Brain pericyte (primary cell): ENCODE measurements around the gene LAP3.
"Not testable (repeated sequence)": the region's sequence is repeated elsewhere in the genome, so short reads cannot be mapped to it uniquely, and the experiment has no call there.

ENCODE experiments used
- DNase-seq: peaks from one replicate; pipeline ENCODE4 v3.0.0-alpha.2; 2012; ENCODE audit warnings: low read depth, low spot score

LAP3 gene

GRCh38 chr4:17561195-17561909, 15.6 kb upstream of the LAP3 start:
- DNase-seq = no peak

- DNase-seq = no peak
Observed at GRCh38 chr4:17562157-17562556, 14.8 kb upstream of the LAP3 start.

- no peak for DNase-seq
Observed at GRCh38 chr4:17565846-17566245, 11.2 kb upstream of the LAP3 start.

GRCh38 chr4:17567271-17567670, 9.7 kb upstream of the LAP3 start:
- no peak for DNase-seq

- DNase-seq = no peak
Observed at GRCh38 chr4:17574206-17574605, 2.8 kb upstream of the LAP3 start.

GRCh38 chr4:17575177-17575576, 1.8 kb upstream of the LAP3 start:
- not testable (repeated sequence) for DNase-seq

GRCh38 chr4:17577665-17578481, 875 bp downstream of the LAP3 start:
- DNase-seq = no peak

- DNase-seq = no peak
Observed at GRCh38 chr4:17578482-17578891, 1.5 kb downstream of the LAP3 start.

GRCh38 chr4:17580969-17581368, 4.0 kb downstream of the LAP3 start:
- no peak for DNase-seq

- no peak for DNase-seq
Observed at GRCh38 chr4:17583276-17583675, 6.3 kb downstream of the LAP3 start.

- DNase-seq = no peak
Observed at GRCh38 chr4:17583941-17584340, 6.9 kb downstream of the LAP3 start.

- no peak for DNase-seq
Observed at GRCh38 chr4:17584521-17585213, 7.7 kb downstream of the LAP3 start.

GRCh38 chr4:17587094-17587822, 10.3 kb downstream of the LAP3 start:
- DNase-seq = no peak

GRCh38 chr4:17589355-17589754, 12.4 kb downstream of the LAP3 start:
- no peak for DNase-seq

GRCh38 chr4:17595471-17596005, 18.5 kb downstream of the LAP3 start:
- no peak for DNase-seq

- no peak for DNase-seq
Observed at GRCh38 chr4:17597517-17597916, 20.5 kb downstream of the LAP3 start.

- DNase-seq = no peak
Observed at GRCh38 chr4:17599826-17600225, 22.8 kb downstream of the LAP3 start.

GRCh38 chr4:17605236-17605635, 28.2 kb downstream of the LAP3 start:
- DNase-seq = no peak

GRCh38 chr4:17613761-17614415, 36.9 kb downstream of the LAP3 start:
- DNase-seq = no peak

GRCh38 chr4:17614416-17615299, 37.7 kb downstream of the LAP3 start, which contains the start of gene MED28:
MED28 (plus strand) TSS chr4:17614641; CDS start chr4:17614655, 14 bp downstream.
- peak; percentile 80 for DNase-seq
